Endothelial cell of umbilical vein (primary cell): Measurements from ENCODE around the gene MARCHF6. TPM values are rescaled to one million over a fixed set of nuclear protein-coding genes. Genes with fewer than 3 reads are reported as not detected.

Experiments
- BruUV-seq: library from RNA; stranded (reverse); fragments of 400-500 nt; replicated peaks from 2 replicates; lab custom pipeline; 2021; lab: Mats Ljungman, UMichigan
- CTCF ChIA-PET: fragments of 300-600, 350-600 bp; sonication (Branson Sonifier 250); formaldehyde crosslinking; loops from one replicate; lab custom pipeline; 2021; ENCODE audit warnings: antibody characterized with exemption, inconsistent platforms; lab: Charles Lee
- POLR2A ChIA-PET: fragments of 300-600, 350-600 bp; sonication (Branson Sonifier 250); formaldehyde crosslinking; loops from one replicate; lab custom pipeline; 2021; ENCODE audit warnings: antibody characterized with exemption, inconsistent platforms; lab: Charles Lee
- DNase-seq: peaks from one replicate; pipeline ENCODE4 v3.0.0-alpha.2; 2011; ENCODE audit warnings: low read depth, low spot score
- FAIRE-seq: peaks from 2 replicates; lab custom pipeline; 2011; peaks lifted over from hg19 to GRCh38; lab: Jason Lieb, UNC
- H2AFZ ChIP-seq: 2 replicates; pipeline ENCODE4 v1.6.0; 2012; ENCODE audit warnings: low read depth, low read length, control low read depth, inconsistent platforms
- H3K27ac ChIP-seq: 2 replicates; pipeline ENCODE4 v1.5.1; 2011; ENCODE audit warnings: low read depth, mild to moderate bottlenecking, control low read depth, low read length, moderate library complexity; ENCODE audit not compliant: insufficient read depth
- H3K27me3 ChIP-seq, 2 experiments: 2 replicates each; pipeline versions ENCODE4 v1.6.0 to v1.6.1; 2011; ENCODE audit warnings: low read length in 2 of 2, mixed read lengths in 1 of 2; ENCODE audit not compliant: control insufficient read depth in 2 of 2, insufficient read depth in 2 of 2
- H3K36me3 ChIP-seq, 2 experiments: 2 replicates in 1 of 2; 3 replicates in 1 of 2; pipeline ENCODE4 v1.5.1; 2011; ENCODE audit warnings: low read length in 2 of 2, mild to moderate bottlenecking in 1 of 2, moderate library complexity in 1 of 2; ENCODE audit not compliant: control insufficient read depth in 2 of 2, insufficient read depth in 2 of 2; ENCODE audit errors: extremely low read depth in 1 of 2
- H3K4me1 ChIP-seq: 3 replicates; pipeline ENCODE4 v1.5.1; 2011; ENCODE audit warnings: mild to moderate bottlenecking, low read length; ENCODE audit not compliant: control insufficient read depth, insufficient read depth; ENCODE audit errors: extremely low read depth
- H3K4me2 ChIP-seq: 2 replicates; pipeline ENCODE4 v1.6.1; 2011; ENCODE audit warnings: low read length, control low read depth, mixed read lengths; ENCODE audit not compliant: insufficient read depth
- H3K4me3 ChIP-seq, 3 experiments: fragments of 200-600 bp in 1 of 3; sonication (generic), shearing (Covaris generic) in 1 of 3; replicated peaks in 1 of 3; 2 replicates each; pipeline ENCODE4 v1.5.1; 2011 to 2016; ENCODE audit warnings: control low read depth in 3 of 3, low read length in 3 of 3, mild to moderate bottlenecking in 2 of 3, inconsistent platforms in 1 of 3, low read depth in 1 of 3, moderate library complexity in 1 of 3; ENCODE audit not compliant: insufficient read depth in 1 of 3
- H3K79me2 ChIP-seq: 2 replicates; pipeline ENCODE4 v1.6.0; 2012; ENCODE audit warnings: low read length, inconsistent platforms; ENCODE audit not compliant: control insufficient read depth, insufficient read depth
- H3K9ac ChIP-seq: replicated peaks from 2 replicates; pipeline ENCODE3; 2011; ENCODE audit warnings: low read length, control low read depth; ENCODE audit not compliant: insufficient read depth; ENCODE audit errors: extremely low read depth
- H3K9me1 ChIP-seq: replicated peaks from 3 replicates; pipeline ENCODE4 v1.6.0; 2011; ENCODE audit warnings: mild to moderate bottlenecking, low read length; ENCODE audit not compliant: control insufficient read depth, insufficient read depth; ENCODE audit errors: extremely low read depth
- H3K9me3 ChIP-seq: replicated peaks from 2 replicates; pipeline ENCODE4 v1.5.1; 2012; ENCODE audit warnings: low read length, inconsistent platforms; ENCODE audit not compliant: control insufficient read depth, insufficient read depth
- H4K20me1 ChIP-seq: replicated peaks from 2 replicates; pipeline ENCODE3; 2011; ENCODE audit warnings: mild to moderate bottlenecking, low read length; ENCODE audit not compliant: control insufficient read depth, insufficient read depth; ENCODE audit errors: extremely low read depth
- CTCF ChIP-seq, 2 donors: IDR thresholded peaks; 1 replicate in 1 of 2; 2 replicates in 1 of 2; pipeline ENCODE4 v1.5.1; 2011; ENCODE audit warnings: low read length in 2 of 2, mild to moderate bottlenecking in 2 of 2, moderate library complexity in 2 of 2, control low read depth in 1 of 2, inconsistent platforms in 1 of 2, low read depth in 1 of 2; ENCODE audit not compliant: insufficient read depth in 1 of 2; ENCODE audit errors: extremely low read depth in 1 of 2
- EZH2 ChIP-seq: IDR thresholded peaks from 2 replicates; pipeline ENCODE4 v1.6.1; 2012; ENCODE audit warnings: borderline replicate concordance, low read depth, mild to moderate bottlenecking, moderate library complexity, low read length, inconsistent platforms; ENCODE audit not compliant: severe bottlenecking
- FOS ChIP-seq: IDR thresholded peaks from 2 replicates; pipeline ENCODE4 v1.6.1; 2011; ENCODE audit warnings: mild to moderate bottlenecking, low read length, moderate library complexity, borderline replicate concordance; ENCODE audit not compliant: insufficient read depth
- GATA2 ChIP-seq: IDR thresholded peaks from 2 replicates; pipeline ENCODE4 v1.7.0; 2011; ENCODE audit warnings: low read depth, mild to moderate bottlenecking, moderate library complexity, mixed read lengths, low read length; ENCODE audit not compliant: insufficient read length, insufficient read depth
- JUN ChIP-seq: IDR thresholded peaks from 2 replicates; pipeline ENCODE4 v1.6.1; 2011; ENCODE audit warnings: borderline replicate concordance, low read depth; ENCODE audit not compliant: insufficient read length, insufficient read depth
- MAX ChIP-seq: IDR thresholded peaks from 2 replicates; pipeline ENCODE4 v1.6.1; 2011; ENCODE audit not compliant: insufficient read depth, insufficient read length
- MYC ChIP-seq: IDR thresholded peaks from one replicate; pipeline ENCODE4 v1.6.1; 2011; ENCODE audit warnings: mild to moderate bottlenecking, low read depth, low read length
- POLR2A ChIP-seq: IDR thresholded peaks from 2 replicates; pipeline ENCODE4 v1.6.1; 2012; ENCODE audit warnings: low read depth, mild to moderate bottlenecking, control low read depth, low read length
- POLR2AphosphoS5 ChIP-seq: IDR thresholded peaks from 2 replicates; pipeline ENCODE4 v1.6.1; 2012; ENCODE audit warnings: low read depth, mild to moderate bottlenecking, control low read depth, low read length, moderate library complexity; ENCODE audit not compliant: insufficient read depth
- dilution Hi-C: fragments of 300-500 bp; cut with MboI; formaldehyde crosslinking; loops from one replicate; pipeline ENCODE4 v1.15.0; 2019; ENCODE audit warnings: low sequenced_read_pairs; ENCODE audit not compliant: extremely low pct_ligation_motif_present
- intact Hi-C: fragments of 100-400 bp; cut with micrococcal nuclease; formaldehyde crosslinking; loops from one replicate; pipeline ENCODE4 v1.10.0; 2022
- polyA plus RNA-seq, 4 experiments: library from polyadenylated mRNA; depleted of rRNA in 3 of 4; stranded (reverse) in 3 of 4; unstranded in 1 of 4; fragments of >200 nt; gene quantifications; 2 replicates each; pipeline versions ENCODE4 v1.2.1 to v1.2.3, GENCODE V29; 2011 to 2012; ENCODE audit warnings: missing spikeins in 1 of 4
- total RNA-seq: library from RNA; stranded (reverse); gene quantifications from 2 replicates; pipeline ENCODE4 v1.2.3, GENCODE V29; 2021

Gene MARCHF6
- total and polyA plus RNA-seq, 2 donors (not counting 3 experiments of a cell fraction or from before 2014, with no cell fraction given): 108 to 112 TPM

GRCh38 chr5:10306806-10307205 lies 46.7 kb upstream of the MARCHF6 start:
- ChIA-PET CTCF (interaction anchor here (2.9 kb wide), 1 partner anchor 23 kb away, joined by 10 read pairs; no protein-coding TSS in a partner anchor), POLR2A (no interaction called here)
- H4K20me1 ChIP-seq: no peaks in the 10 kb centered on the region
- no peak overlapping the region for H3K27ac ChIP-seq
- no peaks in the 10 kb centered on the region for H3K9me1 ChIP-seq
- no peaks in the 10 kb centered on the region for H3K79me2 ChIP-seq
- DNase-seq (no peak), FAIRE-seq (no peak)
- TSS peak; percentile 39 for BruUV-seq
- intact Hi-C loops (loop anchor here (1.0 to 2.0 kb wide), 3 partner anchors 11 to 46 kb away; partner anchors contain the start of gene MARCHF6), dilution Hi-C loops (no loop called here)
- H3K9ac ChIP-seq: peak overlapping the region; percentile 44
- H3K4me2 ChIP-seq: peak overlapping the region; percentile 87
- peaks cover 2% of the 10 kb centered on the region for H3K4me1 ChIP-seq
- H3K4me3 ChIP-seq: peak overlapping the region; percentile 72 to 83 (median 74)
- no peaks in the 10 kb centered on the region for H3K9me3 ChIP-seq
- no peaks in the 10 kb centered on the region for H3K36me3 ChIP-seq
- peak overlapping the region; percentile 99 for H2AFZ ChIP-seq
- TF ChIP-seq GATA2 (no peak), CTCF (IDR thresholded peaks at IDR 0.05; ENCODE audit: extremely low read depth in 1 of 2, insufficient read depth in 1 of 2, low read depth in 1 of 2, low read length in 2 of 2) (no peak), MYC (no peak), EZH2 (no peak), POLR2AphosphoS5 (no peak), JUN (no peak), FOS (no peak), POLR2A (no peak), MAX (no peak)
- no peaks in the 10 kb centered on the region for H3K27me3 ChIP-seq
